Ectodermal cell (in vitro differentiated cells): Measurements from ENCODE around the gene CLMP.
"Not testable (repeated sequence)": the region's sequence is repeated elsewhere in the genome, so short reads cannot be mapped to it uniquely, and the experiment has no call there.

Source experiments
- H3K27ac ChIP-seq: 2 replicates; pipeline ENCODE4 v1.7.0; 2013; ENCODE audit warnings: mild to moderate bottlenecking, low read depth, low read length; ENCODE audit not compliant: insufficient read depth, poor library complexity, severe bottlenecking
- H3K27me3 ChIP-seq: 2 replicates; pipeline ENCODE4 v1.7.0; 2013; ENCODE audit warnings: mild to moderate bottlenecking, low read length; ENCODE audit not compliant: insufficient read depth, control insufficient read depth, poor library complexity, severe bottlenecking
- H3K36me3 ChIP-seq: one replicate; pipeline ENCODE4 v1.7.0; 2013; ENCODE audit warnings: low read length; ENCODE audit not compliant: control insufficient read depth, insufficient read depth
- H3K4me1 ChIP-seq: one replicate; pipeline ENCODE4 v1.7.0; 2013; ENCODE audit warnings: low read length; ENCODE audit not compliant: control insufficient read depth, insufficient read depth
- H3K4me3 ChIP-seq: 2 replicates; pipeline ENCODE4 v1.7.0; 2013; ENCODE audit warnings: low read depth, low read length, control low read depth; ENCODE audit not compliant: insufficient read depth
- H3K9me3 ChIP-seq: 2 replicates; pipeline ENCODE4 v1.7.0; 2013; ENCODE audit warnings: mild to moderate bottlenecking, low read length, moderate library complexity; ENCODE audit not compliant: control insufficient read depth
- WGBS, 2 experiments: methylation state at CpG; one replicate each; pipeline ENCODE4 v1.1.7; 2013; ENCODE audit warnings: missing lambda C conversion rate in 2 of 2; 5-methylcytosine and 5-hydroxymethylcytosine counted together

Gene CLMP

GRCh38 chr11:123091506-123091905 lies 103.5 kb downstream of the CLMP start:
- H3K4me1 ChIP-seq, result no peaks in the 10 kb centered on the region
- H3K27ac ChIP-seq, result no peak overlapping the region
- H3K9me3 ChIP-seq, result no peaks in the 10 kb centered on the region
- no peak overlapping the region for H3K4me3 ChIP-seq
- no peaks in the 10 kb centered on the region for H3K27me3 ChIP-seq
- H3K36me3 ChIP-seq, result no peaks in the 10 kb centered on the region
- WGBS, 2 experiments, result 85 to 90% methylated on average over 6 of the region's 6 CpGs

- H3K27me3 ChIP-seq, H3K4me3 ChIP-seq, H3K27ac ChIP-seq, H3K4me1 ChIP-seq, H3K9me3 ChIP-seq, H3K36me3 ChIP-seq: not testable (repeated sequence)
- 93 to 94% methylated on average over 8 of the region's 8 CpGs for WGBS, 2 experiments
These were observed 104.9 kb downstream of the CLMP start for GRCh38 chr11:123090168-123090567.

- H3K36me3 ChIP-seq, H3K27ac ChIP-seq, H3K27me3 ChIP-seq, H3K9me3 ChIP-seq, H3K4me3 ChIP-seq, H3K4me1 ChIP-seq: not testable (repeated sequence)
- WGBS, 2 experiments, result 93% methylated on average over 10 of the region's 10 CpGs
These were observed 106.2 kb downstream of the CLMP start for GRCh38 chr11:123088896-123089295.

GRCh38 chr11:123087657-123088056 lies 107.4 kb downstream of the CLMP start:
- H3K27me3 ChIP-seq, H3K4me1 ChIP-seq, H3K27ac ChIP-seq, H3K9me3 ChIP-seq, H3K36me3 ChIP-seq, H3K4me3 ChIP-seq: not testable (repeated sequence)
- 93 to 96% methylated on average over 5 of the region's 5 CpGs for WGBS, 2 experiments

- no peaks in the 10 kb centered on the region for H3K36me3 ChIP-seq
- H3K4me1 ChIP-seq, result no peaks in the 10 kb centered on the region
These were observed 108.7 kb downstream of the CLMP start for GRCh38 chr11:123086305-123086704.

GRCh38 chr11:123085497-123085896 lies 109.6 kb downstream of the CLMP start:
- Histone ChIP-seq H3K36me3 (no peaks in the 10 kb centered on the region), H3K4me3 (no peak overlapping the region), H3K9me3 (no peaks in the 10 kb centered on the region), H3K4me1 (no peaks in the 10 kb centered on the region), H3K27me3 (no peaks in the 10 kb centered on the region), H3K27ac (no peak overlapping the region)
- WGBS, 2 experiments, result 94 to 95% methylated on average over 4 to 5 of the region's 5 CpGs

More at GRCh38 chr11:123086305-123086704, 108.7 kb downstream of the CLMP start:
- Histone ChIP-seq H3K4me3 (no peak overlapping the region), H3K27me3 (no peaks in the 10 kb centered on the region), H3K27ac (no peak overlapping the region), H3K9me3 (no peaks in the 10 kb centered on the region)
- WGBS, 2 experiments, result 84 to 90% methylated on average over 1 of the region's 1 CpG

GRCh38 chr11:123084454-123084853 lies 110.6 kb downstream of the CLMP start:
- Histone ChIP-seq H3K36me3 (no peaks in the 10 kb centered on the region), H3K27me3 (no peaks in the 10 kb centered on the region), H3K4me3 (no peak overlapping the region), H3K27ac (no peak overlapping the region), H3K9me3 (no peaks in the 10 kb centered on the region), H3K4me1 (no peaks in the 10 kb centered on the region)
- 95 to 96% methylated on average over 7 of the region's 7 CpGs for WGBS, 2 experiments

GRCh38 chr11:123083623-123084029 lies 111.4 kb downstream of the CLMP start:
- no peak overlapping the region for H3K4me3 ChIP-seq
- no peaks in the 10 kb centered on the region for H3K9me3 ChIP-seq
- 86 to 91% methylated on average over 4 of the region's 4 CpGs for WGBS, 2 experiments
- no peaks in the 10 kb centered on the region for H3K4me1 ChIP-seq
- H3K27ac ChIP-seq, result no peak overlapping the region
- H3K36me3 ChIP-seq, result no peaks in the 10 kb centered on the region
- H3K27me3 ChIP-seq, result no peaks in the 10 kb centered on the region

GRCh38 chr11:123082977-123083376 lies 112.1 kb downstream of the CLMP start:
- Histone ChIP-seq H3K27me3 (no peaks in the 10 kb centered on the region), H3K9me3 (no peaks in the 10 kb centered on the region), H3K27ac (no peak overlapping the region), H3K36me3 (no peaks in the 10 kb centered on the region), H3K4me1 (no peaks in the 10 kb centered on the region), H3K4me3 (no peak overlapping the region)
- 88 to 96% methylated on average over 4 of the region's 4 CpGs for WGBS, 2 experiments

GRCh38 chr11:123080015-123080414 lies 115.0 kb downstream of the CLMP start:
- Histone ChIP-seq H3K4me1 (no peaks in the 10 kb centered on the region), H3K36me3 (no peaks in the 10 kb centered on the region), H3K9me3 (no peaks in the 10 kb centered on the region), H3K27ac (no peak overlapping the region), H3K27me3 (no peaks in the 10 kb centered on the region), H3K4me3 (no peak overlapping the region)
- WGBS, 2 experiments, result 75 to 100% methylated on average over 1 of the region's 1 CpG

GRCh38 chr11:123076484-123076883 lies 118.6 kb downstream of the CLMP start:
- Histone ChIP-seq H3K4me3 (no peak overlapping the region), H3K27ac (no peak overlapping the region), H3K27me3 (no peaks in the 10 kb centered on the region), H3K9me3 (no peaks in the 10 kb centered on the region), H3K36me3 (no peaks in the 10 kb centered on the region), H3K4me1 (no peaks in the 10 kb centered on the region)
- 94 to 95% methylated on average over 2 of the region's 2 CpGs for WGBS, 2 experiments
